BE2C (cell line): Measurements from ENCODE around the gene HMGN1.

Source experiments
- DNase-seq: peaks from one replicate; pipeline ENCODE4 v3.0.0-alpha.2; 2020
- H3K27me3 ChIP-seq: fragments of 250-450 bp; sonication (Bioruptor Pico); 2 replicates; pipeline ENCODE4 v1.5.1; 2020; ENCODE audit warnings: mild to moderate bottlenecking
- H3K36me3 ChIP-seq: fragments of 250-450 bp; sonication (Bioruptor Pico); 2 replicates; pipeline ENCODE4 v1.5.1; 2020; ENCODE audit warnings: mild to moderate bottlenecking
- H3K4me1 ChIP-seq: fragments of 250-450 bp; sonication (Bioruptor Pico); 2 replicates; pipeline ENCODE4 v1.5.1; 2020
- H3K4me3 ChIP-seq: 2 replicates; pipeline ENCODE4 v1.5.1; 2011; ENCODE audit warnings: low read depth, low read length
- H3K9me3 ChIP-seq: fragments of 250-450 bp; sonication (Bioruptor Pico); 2 replicates; pipeline ENCODE4 v1.5.1; 2020
- CTCF ChIP-seq: IDR thresholded peaks from 2 replicates; pipeline ENCODE4 v1.5.1; 2012; ENCODE audit warnings: mild to moderate bottlenecking, low read depth, low read length

The HMGN1 gene

GRCh38 chr21:39349211-39350093, 564 bp upstream of the HMGN1 start:
- no peak for TF ChIP-seq CTCF

GRCh38 chr21:39348040-39348354, 891 bp downstream of the HMGN1 start:
- DNase-seq, result no peak
- H3K27me3 ChIP-seq, result no peaks in the 10 kb centered on the region
- H3K4me1 ChIP-seq, result no peaks in the 10 kb centered on the region; the same call in 1 of the 2 replicates
- no peaks in the 10 kb centered on the region for H3K9me3 ChIP-seq
- H3K36me3 ChIP-seq, result peaks cover 51% of the 10 kb centered on the region
- no peak for TF ChIP-seq CTCF
- H3K4me3 ChIP-seq, result peak overlapping the region; percentile 97

More at GRCh38 chr21:39349211-39350093, 564 bp upstream of the HMGN1 start:
- H3K36me3 ChIP-seq, result peaks cover 39% of the 10 kb centered on the region
- H3K4me3 ChIP-seq, result peak overlapping the region; percentile 70
- no peaks in the 10 kb centered on the region for H3K27me3 ChIP-seq
- H3K9me3 ChIP-seq, result no peaks in the 10 kb centered on the region
- no peaks in the 10 kb centered on the region; the same call in 1 of the 2 replicates for H3K4me1 ChIP-seq
- DNase-seq, result peak; percentile 99

GRCh38 chr21:39347537-39347936, 1.4 kb downstream of the HMGN1 start:
- TF ChIP-seq CTCF, result no peak
- Histone ChIP-seq H3K36me3 (peaks cover 53% of the 10 kb centered on the region), H3K4me1 (no peaks in the 10 kb centered on the region; the same call in 1 of the 2 replicates), H3K4me3 (peak overlapping the region; percentile 97), H3K9me3 (no peaks in the 10 kb centered on the region), H3K27me3 (no peaks in the 10 kb centered on the region)
- DNase-seq, result no peak

GRCh38 chr21:39346671-39347331, 2.1 kb downstream of the HMGN1 start:
- Histone ChIP-seq H3K4me1 (no peaks in the 10 kb centered on the region; the same call in 1 of the 2 replicates), H3K27me3 (no peaks in the 10 kb centered on the region), H3K4me3 (peak overlapping the region; percentile 97), H3K9me3 (no peaks in the 10 kb centered on the region), H3K36me3 (peaks cover 57% of the 10 kb centered on the region)
- DNase-seq, result no peak
- no peak for TF ChIP-seq CTCF

GRCh38 chr21:39346206-39346605, 2.7 kb downstream of the HMGN1 start:
- no peaks in the 10 kb centered on the region; the same call in 1 of the 2 replicates for H3K4me1 ChIP-seq
- peak overlapping the region; percentile 97 for H3K4me3 ChIP-seq
- no peak for DNase-seq
- no peak for TF ChIP-seq CTCF
- no peaks in the 10 kb centered on the region for H3K27me3 ChIP-seq
- no peaks in the 10 kb centered on the region for H3K9me3 ChIP-seq
- peaks cover 63% of the 10 kb centered on the region for H3K36me3 ChIP-seq

GRCh38 chr21:39345440-39345839, 3.4 kb downstream of the HMGN1 start:
- Histone ChIP-seq H3K27me3 (no peaks in the 10 kb centered on the region), H3K4me1 (no peaks in the 10 kb centered on the region; the same call in 1 of the 2 replicates), H3K9me3 (no peaks in the 10 kb centered on the region), H3K4me3 (peak overlapping the region; percentile 97), H3K36me3 (peaks cover 69% of the 10 kb centered on the region)
- no peak for TF ChIP-seq CTCF
- DNase-seq, result no peak
